BLaER1 treated with 17β-estradiol and CSF1 and Interleukin-3, amounts not matched to agents 10 nM and 100 nM (cell line): ENCODE measurements around the gene STEAP3.

ENCODE experiments used
- H3K27ac ChIP-seq, 11 experiments: shearing (Covaris generic); formaldehyde crosslinking; 2 replicates each; pipeline ENCODE4 v1.8.1; 2022
- H3K27me3 ChIP-seq, 11 experiments: shearing (Covaris generic); formaldehyde crosslinking; 2 replicates each; pipeline ENCODE4 v1.8.1; 2022
- H3K36me3 ChIP-seq, 11 experiments: shearing (Covaris generic); formaldehyde crosslinking; 2 replicates each; pipeline ENCODE4 v1.8.1; 2022
- H3K4me1 ChIP-seq, 10 experiments: shearing (Covaris generic); formaldehyde crosslinking; 2 replicates each; pipeline ENCODE4 v1.8.1; 2022
- H3K4me2 ChIP-seq, 11 experiments: shearing (Covaris generic); formaldehyde crosslinking; 2 replicates each; pipeline ENCODE4 v1.8.1; 2022
- H3K4me3 ChIP-seq, 10 experiments: shearing (Covaris generic); formaldehyde crosslinking; 2 replicates each; pipeline ENCODE4 v1.8.1; 2022
- H3K9ac ChIP-seq, 11 experiments: shearing (Covaris generic); formaldehyde crosslinking; 2 replicates each; pipeline ENCODE4 v1.8.1; 2022
- H3K9me3 ChIP-seq, 11 experiments: shearing (Covaris generic); formaldehyde crosslinking; replicated peaks in 1 of 11; 2 replicates each; pipeline ENCODE4 v1.8.1; 2022
- H4K20me1 ChIP-seq, 11 experiments: shearing (Covaris generic); formaldehyde crosslinking; 2 replicates each; pipeline ENCODE4 v1.8.1; 2022
- Cebpa-rat ChIP-seq, 11 experiments: shearing (Covaris generic); IDR thresholded peaks; 2 replicates each; pipeline ENCODE4 v1.8.1; 2022

The STEAP3 gene

DNA sequence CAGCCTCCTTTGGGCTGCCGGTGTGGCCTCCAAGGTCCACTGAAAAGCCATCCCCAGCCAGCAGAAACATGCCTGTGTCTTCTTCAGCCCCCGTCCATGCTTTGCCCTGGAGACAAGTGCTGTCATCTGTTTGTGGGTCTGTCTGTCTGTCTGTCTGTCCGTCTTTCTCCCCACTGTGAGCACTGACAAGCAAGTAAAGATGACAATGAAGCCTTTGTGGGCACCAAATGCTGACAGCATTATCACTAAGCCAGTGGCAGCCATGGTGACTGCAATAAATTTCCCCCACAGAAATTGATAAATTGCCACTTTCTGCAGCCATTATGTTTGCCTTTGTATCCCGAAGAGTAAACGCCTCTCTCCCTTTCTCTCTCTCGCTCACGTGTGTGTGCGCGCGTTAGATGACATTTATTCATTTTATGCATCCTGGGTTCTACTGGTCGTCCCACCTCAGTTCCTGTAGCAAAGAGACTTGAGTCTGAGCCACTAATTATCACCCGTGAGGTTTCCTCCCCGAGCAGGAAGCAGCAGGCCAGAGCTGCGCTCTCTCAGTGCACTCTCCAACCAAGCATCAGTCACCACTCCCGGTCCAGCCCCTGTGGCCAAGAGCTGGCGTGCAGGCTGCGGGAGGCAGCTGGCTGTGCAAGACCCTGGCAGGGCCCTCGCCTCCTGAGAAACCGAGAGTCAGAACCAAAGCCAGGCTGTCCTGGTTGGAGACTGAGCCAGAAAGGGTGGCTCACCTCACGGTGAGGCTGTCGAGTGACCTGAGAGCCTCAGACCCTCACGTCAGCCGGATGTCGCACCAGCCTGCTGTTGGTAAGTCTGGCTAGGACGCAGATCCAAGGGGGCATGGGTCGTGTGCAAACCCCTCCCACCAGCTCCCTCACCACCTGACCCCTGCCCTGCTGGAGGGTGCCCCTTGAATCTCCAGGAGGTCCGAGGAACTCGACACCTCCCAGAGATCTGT is 6.9 kb downstream of the STEAP3 start:
- Histone ChIP-seq H3K4me2 (peak overlapping the region in 2 of 11 experiments; percentile 84; a peak in 2 of 22 replicates), H3K9ac (no peak overlapping the region), H3K27me3 (no peaks in the 10 kb centered on the region), H3K4me1 (peaks cover 0 to 43% (median 3%) of the 10 kb centered on the region in 10 experiments; a peak in 10 of 20 replicates), H3K36me3 (peaks cover 0 to 8% (median 0%) of the 10 kb centered on the region in 11 experiments; a peak in 5 of 22 replicates), H3K4me3 (no peak overlapping the region), H3K9me3 (no peaks in the 10 kb centered on the region), H4K20me1 (peaks cover 0 to 99% (median 5%) of the 10 kb centered on the region in 11 experiments; a peak in 11 of 22 replicates), H3K27ac (no peak overlapping the region)
- no peak for TF ChIP-seq Cebpa-rat (IDR thresholded peaks at IDR 0.05)

- peaks cover 0 to 9% (median 0%) of the 10 kb centered on the region in 11 experiments; a peak in 4 of 22 replicates for H3K36me3 ChIP-seq
- H3K27me3 ChIP-seq: no peaks in the 10 kb centered on the region
- H3K4me3 ChIP-seq: no peak overlapping the region
- peaks cover 0 to 99% (median 8%) of the 10 kb centered on the region in 11 experiments; a peak in 12 of 22 replicates for H4K20me1 ChIP-seq
- no peak for TF ChIP-seq Cebpa-rat (IDR thresholded peaks at IDR 0.05)
- H3K9me3 ChIP-seq: no peaks in the 10 kb centered on the region
- H3K4me1 ChIP-seq: peaks cover 0 to 38% (median 4%) of the 10 kb centered on the region in 10 experiments; a peak in 10 of 20 replicates
- peak overlapping the region in 2 of 11 experiments; percentile 28 to 54; a peak in 3 of 22 replicates for H3K27ac ChIP-seq
- peak overlapping the region in 1 of 11 experiments; percentile 35; a peak in 1 of 22 replicates for H3K9ac ChIP-seq
- peak overlapping the region in 5 of 11 experiments; percentile 19 to 84 (median 69); a peak in 9 of 22 replicates for H3K4me2 ChIP-seq
Measured at GRCh38 chr2:119231975-119232665, 8.5 kb downstream of the STEAP3 start.

GRCh38 chr2:119232666-119232993 is 9.0 kb downstream of the STEAP3 start:
- peak overlapping the region in 3 of 11 experiments; percentile 69 to 84 (median 84); a peak in 6 of 22 replicates for H3K4me2 ChIP-seq
- H3K27ac ChIP-seq: 0 out of 22 replicates have a peak overlapping the region, but pooled peaks of 1 of the 11 experiments have one; percentile 28
- peaks cover 0 to 100% (median 8%) of the 10 kb centered on the region in 11 experiments; a peak in 12 of 22 replicates for H4K20me1 ChIP-seq
- H3K27me3 ChIP-seq: no peaks in the 10 kb centered on the region
- no peaks in the 10 kb centered on the region for H3K9me3 ChIP-seq
- TF ChIP-seq Cebpa-rat (IDR thresholded peaks at IDR 0.05): no peak
- no peak overlapping the region for H3K9ac ChIP-seq
- no peak overlapping the region for H3K4me3 ChIP-seq
- peaks cover 3 to 44% (median 9%) of the 10 kb centered on the region in 10 experiments; a peak in 16 of 20 replicates for H3K4me1 ChIP-seq
- peaks cover 0 to 8% (median 0%) of the 10 kb centered on the region in 11 experiments; a peak in 2 of 22 replicates for H3K36me3 ChIP-seq

- H3K9me3 ChIP-seq: no peaks in the 10 kb centered on the region
- H3K4me1 ChIP-seq: peaks cover 11 to 49% (median 16%) of the 10 kb centered on the region in 10 experiments
- no peak overlapping the region for H3K27ac ChIP-seq
- peaks cover 0 to 13% (median 0%) of the 10 kb centered on the region in 11 experiments; a peak in 2 of 22 replicates for H3K36me3 ChIP-seq
- no peak overlapping the region for H3K9ac ChIP-seq
- TF ChIP-seq Cebpa-rat (IDR thresholded peaks at IDR 0.05): no peak
- H3K4me3 ChIP-seq: no peak overlapping the region
- H3K4me2 ChIP-seq: peak overlapping the region in 2 of 11 experiments; percentile 69 to 84; a peak in 4 of 22 replicates
- no peaks in the 10 kb centered on the region for H3K27me3 ChIP-seq
- H4K20me1 ChIP-seq: peaks cover 0 to 100% (median 8%) of the 10 kb centered on the region in 11 experiments; a peak in 12 of 22 replicates
Measured at GRCh38 chr2:119233326-119234020, 9.8 kb downstream of the STEAP3 start.

DNA sequence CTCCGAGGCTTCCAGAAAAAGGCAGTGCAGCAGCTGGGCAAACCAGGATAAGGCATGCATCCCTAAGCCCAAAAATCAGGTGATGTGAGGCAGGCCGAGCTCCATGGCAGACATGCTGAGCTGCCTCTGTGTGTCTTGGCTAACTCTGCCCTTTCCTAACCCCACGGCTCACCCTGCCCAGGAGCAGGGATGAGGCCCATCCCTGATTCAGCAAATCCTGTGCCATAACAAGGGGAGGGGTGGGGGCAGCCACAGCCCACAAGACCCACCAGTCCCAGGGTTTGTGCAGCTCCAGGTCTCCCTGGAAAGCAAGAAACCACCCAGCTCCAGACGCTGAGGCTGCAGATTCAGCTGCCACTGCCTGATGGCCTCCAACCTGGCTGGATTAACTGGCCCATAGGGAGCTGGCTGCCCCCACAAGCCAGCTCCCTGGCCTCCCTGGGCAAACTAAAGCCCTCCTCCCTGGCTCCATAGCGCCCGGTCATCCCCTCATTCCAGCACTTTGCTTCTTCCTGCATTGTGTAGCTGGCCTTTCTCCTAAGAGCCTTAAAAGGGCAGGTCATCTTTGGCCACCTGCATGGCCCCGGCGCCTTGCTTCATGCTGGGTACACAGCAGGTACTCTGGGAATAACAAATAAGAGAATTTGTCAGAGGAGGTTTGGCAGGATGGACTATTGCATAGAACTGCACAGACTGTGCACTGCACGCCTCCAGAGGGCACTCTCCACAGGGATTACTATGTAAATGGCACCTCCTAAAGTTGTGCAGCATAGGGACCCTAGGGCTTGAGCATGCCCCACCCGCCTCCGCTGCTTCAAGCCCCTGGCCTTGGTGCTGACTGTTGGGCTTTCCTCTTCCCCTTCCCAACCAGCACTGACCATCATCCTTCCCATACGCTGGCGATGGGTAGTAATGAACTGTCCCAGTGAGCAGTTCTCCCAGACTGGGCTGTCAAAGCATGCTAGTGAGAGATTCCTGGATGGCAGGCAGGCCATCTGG is 10.7 kb downstream of the STEAP3 start:
- H4K20me1 ChIP-seq: peaks cover 0 to 99% (median 8%) of the 10 kb centered on the region in 11 experiments; a peak in 12 of 22 replicates
- H3K4me2 ChIP-seq: no peak overlapping the region
- H3K9ac ChIP-seq: no peak overlapping the region
- no peak overlapping the region for H3K27ac ChIP-seq
- peaks cover 15 to 49% (median 21%) of the 10 kb centered on the region in 10 experiments for H3K4me1 ChIP-seq
- TF ChIP-seq Cebpa-rat (IDR thresholded peaks at IDR 0.05): no peak
- no peaks in the 10 kb centered on the region for H3K27me3 ChIP-seq
- H3K9me3 ChIP-seq: no peaks in the 10 kb centered on the region
- peaks cover 0 to 18% (median 0%) of the 10 kb centered on the region in 11 experiments; a peak in 3 of 22 replicates for H3K36me3 ChIP-seq
- no peak overlapping the region for H3K4me3 ChIP-seq

DNA sequence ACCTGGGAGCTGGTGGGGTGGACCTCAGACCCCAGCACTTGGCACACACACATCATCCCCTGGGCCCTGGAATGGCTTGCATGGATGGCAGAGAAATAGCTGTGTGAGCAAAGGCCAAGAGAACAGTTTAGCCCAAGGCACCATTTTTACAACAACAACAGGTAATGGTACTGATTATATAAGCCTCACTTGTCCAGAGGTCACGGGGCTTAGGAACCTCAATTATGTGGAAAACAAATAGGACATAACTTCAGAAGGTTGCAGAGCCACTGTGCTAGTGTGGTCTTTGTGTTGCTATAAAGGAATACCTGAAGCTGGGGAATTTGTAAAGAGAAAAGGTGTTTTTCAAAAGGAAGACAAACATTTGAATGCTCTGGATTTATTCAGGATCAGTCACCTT is 13.2 kb downstream of the STEAP3 start:
- Histone ChIP-seq H3K4me2 (no peak overlapping the region), H3K27me3 (no peaks in the 10 kb centered on the region), H3K36me3 (peaks cover 0 to 18% (median 0%) of the 10 kb centered on the region in 11 experiments; a peak in 2 of 22 replicates), H4K20me1 (peaks cover 0 to 98% (median 8%) of the 10 kb centered on the region in 11 experiments; a peak in 11 of 22 replicates), H3K9ac (no peak overlapping the region), H3K4me1 (peaks cover 19 to 44% (median 27%) of the 10 kb centered on the region in 10 experiments), H3K9me3 (no peaks in the 10 kb centered on the region), H3K27ac (no peak overlapping the region), H3K4me3 (no peak overlapping the region)
- no peak for TF ChIP-seq Cebpa-rat (IDR thresholded peaks at IDR 0.05)
